Fibroblast of villous mesenchyme (primary cell): ENCODE results near the gene NADSYN1. TPM values are rescaled to one million over a fixed set of nuclear protein-coding genes. Genes with fewer than 3 reads are reported as not detected.

ENCODE experiments used
- DNase-seq: peaks from one replicate; pipeline ENCODE4 v3.0.0-alpha.2; 2010; ENCODE audit warnings: low read depth
- H3K4me3 ChIP-seq: 2 replicates; pipeline ENCODE4 v1.5.1; 2011; ENCODE audit warnings: low read depth, mild to moderate bottlenecking, low read length
- total RNA-seq: library from RNA; depleted of rRNA; stranded (reverse); fragments of >200 nt; gene quantifications from 2 replicates; pipeline ENCODE4 v1.2.3, GENCODE V29; 2012
- TF ChIP-seq, protein P1 (sequence below): IDR thresholded peaks from 2 replicates; pipeline ENCODE4 v1.5.1; 2012; ENCODE audit warnings: low read depth, mild to moderate bottlenecking, low read length; ENCODE audit not compliant: insufficient read depth

NADSYN1 gene
- total RNA-seq, 1 donor, result 71.2 TPM

DNA sequence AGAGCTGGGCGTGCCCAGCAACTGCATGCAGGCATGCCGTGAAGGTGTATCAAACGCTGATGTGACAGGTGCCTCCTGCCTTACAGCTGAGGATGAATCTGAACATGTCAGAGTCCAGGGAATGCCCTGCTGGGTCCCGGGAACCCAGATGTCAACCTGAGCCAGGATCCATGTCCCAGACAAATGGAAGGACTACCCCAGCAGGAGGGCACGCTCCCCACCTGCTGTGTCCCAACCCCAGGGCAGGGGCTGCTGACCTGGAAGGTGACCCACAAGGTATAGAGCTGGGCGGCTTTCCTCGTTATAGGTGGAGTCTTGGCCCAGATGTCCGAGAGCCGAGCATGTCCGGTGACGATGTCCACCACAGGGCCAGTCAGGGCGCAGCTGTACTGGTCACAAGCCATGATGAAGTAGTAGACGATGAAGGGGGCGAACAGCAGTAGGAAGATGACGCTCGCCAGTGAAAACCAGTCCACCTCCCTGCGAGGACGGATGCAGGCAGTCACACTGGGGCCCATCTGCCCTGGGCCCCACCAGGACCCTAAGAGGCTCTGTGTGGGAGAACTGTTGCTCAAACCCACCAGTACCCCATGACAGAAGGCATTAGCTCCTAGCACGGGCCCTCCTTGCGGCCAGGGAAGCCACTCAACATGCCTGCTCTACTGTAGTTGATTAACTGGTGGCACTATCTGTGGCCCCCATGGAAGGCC, 9.1 kb upstream of the NADSYN1 start:
- no peak for DNase-seq
- no peak overlapping the region for H3K4me3 ChIP-seq
- TF ChIP-seq, protein P1, sequence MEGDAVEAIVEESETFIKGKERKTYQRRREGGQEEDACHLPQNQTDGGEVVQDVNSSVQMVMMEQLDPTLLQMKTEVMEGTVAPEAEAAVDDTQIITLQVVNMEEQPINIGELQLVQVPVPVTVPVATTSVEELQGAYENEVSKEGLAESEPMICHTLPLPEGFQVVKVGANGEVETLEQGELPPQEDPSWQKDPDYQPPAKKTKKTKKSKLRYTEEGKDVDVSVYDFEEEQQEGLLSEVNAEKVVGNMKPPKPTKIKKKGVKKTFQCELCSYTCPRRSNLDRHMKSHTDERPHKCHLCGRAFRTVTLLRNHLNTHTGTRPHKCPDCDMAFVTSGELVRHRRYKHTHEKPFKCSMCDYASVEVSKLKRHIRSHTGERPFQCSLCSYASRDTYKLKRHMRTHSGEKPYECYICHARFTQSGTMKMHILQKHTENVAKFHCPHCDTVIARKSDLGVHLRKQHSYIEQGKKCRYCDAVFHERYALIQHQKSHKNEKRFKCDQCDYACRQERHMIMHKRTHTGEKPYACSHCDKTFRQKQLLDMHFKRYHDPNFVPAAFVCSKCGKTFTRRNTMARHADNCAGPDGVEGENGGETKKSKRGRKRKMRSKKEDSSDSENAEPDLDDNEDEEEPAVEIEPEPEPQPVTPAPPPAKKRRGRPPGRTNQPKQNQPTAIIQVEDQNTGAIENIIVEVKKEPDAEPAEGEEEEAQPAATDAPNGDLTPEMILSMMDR, result no peak

GRCh38 chr11:71444811-71445210, 8.2 kb upstream of the NADSYN1 start:
- TF ChIP-seq, protein P1, result no peak
- no peak for DNase-seq
- no peak overlapping the region for H3K4me3 ChIP-seq

- DNase-seq, result no peak
- no peak overlapping the region for H3K4me3 ChIP-seq
- TF ChIP-seq, protein P1, result no peak
These were observed 6.9 kb upstream of the NADSYN1 start for GRCh38 chr11:71446150-71446549.

DNA sequence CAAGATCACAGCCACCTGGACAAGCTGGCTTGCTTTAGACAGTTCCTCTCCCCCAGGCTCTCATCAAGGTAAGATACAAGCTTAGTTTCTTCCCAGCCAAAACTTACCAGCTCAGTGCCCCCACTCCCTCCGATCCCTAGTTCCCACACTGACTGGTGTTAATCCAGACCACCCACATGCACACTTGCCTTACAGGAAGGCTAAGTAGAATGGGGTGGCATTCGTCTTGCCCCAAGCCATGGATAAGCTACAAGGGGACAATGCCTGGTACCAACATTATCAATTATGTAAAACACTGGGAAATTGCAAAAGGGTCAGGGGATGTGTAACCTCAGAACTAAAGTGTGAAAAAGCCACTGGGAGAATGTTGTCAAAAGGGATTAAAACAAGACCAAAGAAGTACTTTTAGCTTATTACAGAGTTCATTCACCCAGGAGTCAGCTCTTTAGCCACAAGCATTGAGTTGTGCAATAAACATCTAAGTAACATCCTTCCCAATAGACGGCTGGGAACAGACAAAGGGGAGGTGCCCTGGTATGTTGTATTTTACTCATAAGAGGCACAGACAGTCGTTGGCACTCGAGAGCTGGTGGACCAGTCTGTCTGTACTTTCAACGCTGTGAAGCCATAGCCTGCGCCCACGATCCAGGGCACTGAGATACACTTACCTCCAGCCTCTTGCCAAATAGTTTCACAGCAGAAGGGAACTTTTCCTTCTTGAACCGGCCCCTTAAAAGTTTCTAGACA, 5.9 kb upstream of the NADSYN1 start:
- peak; percentile 88 for DNase-seq
- peak overlapping the region; percentile 82 for H3K4me3 ChIP-seq
- TF ChIP-seq, protein P1, result no peak

- TF ChIP-seq, protein P1, result no peak
- DNase-seq, result no peak
- peak overlapping the region; percentile 82 for H3K4me3 ChIP-seq
These were observed 5.2 kb upstream of the NADSYN1 start for GRCh38 chr11:71447791-71448256.

- TF ChIP-seq, protein P1, result no peak
- peak; percentile 95 for DNase-seq
- peak within 1 kb of the TSS; percentile 82 for H3K4me3 ChIP-seq
These were observed 4.5 kb upstream of the NADSYN1 start, which contains the start of gene DHCR7 for GRCh38 chr11:71448257-71449171. Gene DHCR7 (minus strand): TSS chr11:71448393. CDS start chr11:71444952, 3,441 bp downstream.
